HG02763 (cell line): ENCODE results near the gene NAP1L2.
"Not testable (repeated sequence)": the region's sequence is repeated elsewhere in the genome, so short reads cannot be mapped to it uniquely, and the experiment has no call there.

Source experiments
- ATAC-seq: cut with Tn5 transposase; IDR thresholded peaks from one replicate; pipeline ENCODE4 v1.9.1; 2021; ENCODE audit warnings: mild to moderate bottlenecking, moderate library complexity; ENCODE audit not compliant: unreplicated experiment

The NAP1L2 gene, protein sequence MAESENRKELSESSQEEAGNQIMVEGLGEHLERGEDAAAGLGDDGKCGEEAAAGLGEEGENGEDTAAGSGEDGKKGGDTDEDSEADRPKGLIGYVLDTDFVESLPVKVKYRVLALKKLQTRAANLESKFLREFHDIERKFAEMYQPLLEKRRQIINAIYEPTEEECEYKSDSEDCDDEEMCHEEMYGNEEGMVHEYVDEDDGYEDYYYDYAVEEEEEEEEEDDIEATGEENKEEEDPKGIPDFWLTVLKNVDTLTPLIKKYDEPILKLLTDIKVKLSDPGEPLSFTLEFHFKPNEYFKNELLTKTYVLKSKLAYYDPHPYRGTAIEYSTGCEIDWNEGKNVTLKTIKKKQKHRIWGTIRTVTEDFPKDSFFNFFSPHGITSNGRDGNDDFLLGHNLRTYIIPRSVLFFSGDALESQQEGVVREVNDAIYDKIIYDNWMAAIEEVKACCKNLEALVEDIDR

GRCh38 chrX:73214426-73215094 is at the start of gene NAP1L2:
Gene NAP1L2 (minus strand): TSS chrX:73214851. CDS start chrX:73214492, 359 bp downstream.
- ATAC-seq, result peak; percentile 95

GRCh38 chrX:73262991-73263390 is 48.3 kb upstream of the NAP1L2 start:
- ATAC-seq, result no peak

- ATAC-seq, result no peak
Observed at GRCh38 chrX:73239242-73239641, 24.6 kb upstream of the NAP1L2 start.

GRCh38 chrX:73217621-73218020 is 3.0 kb upstream of the NAP1L2 start:
- ATAC-seq, result no peak

GRCh38 chrX:73215246-73215645 is 595 bp upstream of the NAP1L2 start:
- ATAC-seq, result no peak

- ATAC-seq, result no peak
Observed at GRCh38 chrX:73213734-73214425, 771 bp downstream of the NAP1L2 start.

GRCh38 chrX:73206366-73206765 is 8.3 kb downstream of the NAP1L2 start:
- no peak for ATAC-seq

GRCh38 chrX:73182502-73183114 is 32.0 kb downstream of the NAP1L2 start:
- ATAC-seq, result no peak

- ATAC-seq, result not testable (repeated sequence)
Observed at GRCh38 chrX:73168945-73169344, 45.7 kb downstream of the NAP1L2 start.
